NCI-H460 (cell line): Measurements from ENCODE around the gene NR2F2. TPM values are rescaled to one million over a fixed set of nuclear protein-coding genes. Genes with fewer than 3 reads are reported as not detected.

Experiments
- DNase-seq: peaks from one replicate; pipeline ENCODE4 v3.0.0-alpha.2; 2016; ENCODE audit warnings: low read depth; ENCODE audit errors: extremely low read depth
- total RNA-seq: library from RNA; depleted of rRNA; stranded (reverse); fragments of >200 nt; shearing (Covaris generic); gene quantifications from 2 replicates; pipeline ENCODE4 v1.2.3, GENCODE V29; 2014

The NR2F2 gene
- total RNA-seq, 1 experiment from 2014 or later = 6.4 TPM

DNA sequence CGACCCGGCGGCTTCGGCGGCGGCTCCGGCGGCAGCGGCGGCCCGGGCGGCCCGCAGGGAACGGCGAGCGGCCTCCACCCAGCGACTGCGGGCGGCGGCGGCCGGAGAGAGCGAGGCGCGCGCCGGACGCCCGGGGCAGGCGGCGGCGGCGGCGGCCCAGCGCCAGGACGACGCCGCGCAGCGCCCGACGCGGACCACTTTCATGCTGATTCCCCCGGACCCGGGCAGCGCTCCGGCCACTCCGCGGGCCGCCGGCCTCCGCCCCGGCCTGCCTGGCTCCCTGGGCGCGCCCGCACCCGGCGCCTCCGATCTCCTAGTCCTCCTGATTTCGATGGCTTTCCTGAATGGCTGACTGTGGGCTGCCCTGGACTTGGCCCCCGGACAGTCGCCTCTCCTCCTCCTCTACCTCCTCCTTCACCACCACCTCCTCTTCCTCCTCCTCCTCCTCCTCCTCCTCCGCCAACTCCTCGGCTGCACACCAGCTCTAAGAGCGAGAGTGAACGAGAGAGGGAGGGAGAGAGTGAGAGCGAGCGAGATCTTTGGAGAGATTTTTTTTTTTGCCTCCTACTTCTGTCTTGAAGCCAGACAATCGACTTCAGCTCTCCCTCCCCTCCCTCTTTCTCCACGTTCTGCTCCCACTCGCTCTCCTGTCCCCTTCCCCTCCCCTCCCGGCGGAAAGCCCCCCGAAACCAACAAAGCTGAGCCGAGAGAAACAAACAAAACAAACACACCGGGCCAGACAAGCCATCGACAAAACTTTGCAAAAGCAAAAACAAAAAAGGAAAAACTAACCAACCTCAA lies 844 bp downstream of the NR2F2 start:
- no peak for DNase-seq

DNA sequence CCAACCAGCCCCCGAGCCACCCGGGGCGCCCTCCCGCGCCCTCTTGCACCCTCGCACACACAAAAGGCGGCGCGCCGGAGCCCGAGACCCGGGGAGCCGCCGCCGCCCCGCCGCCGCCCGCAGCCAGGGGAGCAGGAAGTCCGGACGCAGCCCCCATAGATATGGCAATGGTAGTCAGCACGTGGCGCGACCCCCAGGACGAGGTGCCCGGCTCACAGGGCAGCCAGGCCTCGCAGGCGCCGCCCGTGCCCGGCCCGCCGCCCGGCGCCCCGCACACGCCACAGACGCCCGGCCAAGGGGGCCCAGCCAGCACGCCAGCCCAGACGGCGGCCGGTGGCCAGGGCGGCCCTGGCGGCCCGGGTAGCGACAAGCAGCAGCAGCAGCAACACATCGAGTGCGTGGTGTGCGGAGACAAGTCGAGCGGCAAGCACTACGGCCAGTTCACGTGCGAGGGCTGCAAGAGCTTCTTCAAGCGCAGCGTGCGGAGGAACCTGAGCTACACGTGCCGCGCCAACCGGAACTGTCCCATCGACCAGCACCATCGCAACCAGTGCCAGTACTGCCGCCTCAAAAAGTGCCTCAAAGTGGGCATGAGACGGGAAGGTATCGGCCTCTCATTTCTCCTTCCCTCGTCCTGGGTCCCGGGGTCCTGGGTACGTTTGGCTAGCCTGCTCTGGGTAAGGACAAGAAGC lies 1.6 kb downstream of the NR2F2 start:
- DNase-seq = no peak

DNA sequence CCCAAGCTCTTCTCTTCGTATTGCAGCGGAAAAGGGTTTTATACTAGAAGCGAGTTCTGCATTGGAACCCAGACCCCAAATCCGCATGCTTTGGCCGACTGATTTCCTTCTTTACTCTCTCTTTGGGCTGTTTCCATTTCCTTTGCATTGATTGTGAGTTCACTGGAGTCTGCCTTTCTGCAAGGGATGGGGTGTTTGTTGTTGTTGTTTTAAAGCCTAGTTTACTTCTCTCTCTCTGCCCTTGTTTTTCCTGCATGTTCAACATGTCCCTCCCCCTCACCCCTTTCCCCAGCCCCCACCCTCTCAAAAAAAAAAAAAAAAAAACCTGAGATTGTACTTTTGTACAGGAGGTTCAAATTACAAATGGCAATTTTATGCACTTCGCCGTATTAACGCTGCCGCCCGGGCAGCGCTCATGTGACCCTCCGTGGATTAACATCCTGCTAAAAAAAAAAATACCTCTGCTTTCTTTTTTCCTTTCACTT lies 2.2 kb downstream of the NR2F2 start:
- DNase-seq = no peak

DNA sequence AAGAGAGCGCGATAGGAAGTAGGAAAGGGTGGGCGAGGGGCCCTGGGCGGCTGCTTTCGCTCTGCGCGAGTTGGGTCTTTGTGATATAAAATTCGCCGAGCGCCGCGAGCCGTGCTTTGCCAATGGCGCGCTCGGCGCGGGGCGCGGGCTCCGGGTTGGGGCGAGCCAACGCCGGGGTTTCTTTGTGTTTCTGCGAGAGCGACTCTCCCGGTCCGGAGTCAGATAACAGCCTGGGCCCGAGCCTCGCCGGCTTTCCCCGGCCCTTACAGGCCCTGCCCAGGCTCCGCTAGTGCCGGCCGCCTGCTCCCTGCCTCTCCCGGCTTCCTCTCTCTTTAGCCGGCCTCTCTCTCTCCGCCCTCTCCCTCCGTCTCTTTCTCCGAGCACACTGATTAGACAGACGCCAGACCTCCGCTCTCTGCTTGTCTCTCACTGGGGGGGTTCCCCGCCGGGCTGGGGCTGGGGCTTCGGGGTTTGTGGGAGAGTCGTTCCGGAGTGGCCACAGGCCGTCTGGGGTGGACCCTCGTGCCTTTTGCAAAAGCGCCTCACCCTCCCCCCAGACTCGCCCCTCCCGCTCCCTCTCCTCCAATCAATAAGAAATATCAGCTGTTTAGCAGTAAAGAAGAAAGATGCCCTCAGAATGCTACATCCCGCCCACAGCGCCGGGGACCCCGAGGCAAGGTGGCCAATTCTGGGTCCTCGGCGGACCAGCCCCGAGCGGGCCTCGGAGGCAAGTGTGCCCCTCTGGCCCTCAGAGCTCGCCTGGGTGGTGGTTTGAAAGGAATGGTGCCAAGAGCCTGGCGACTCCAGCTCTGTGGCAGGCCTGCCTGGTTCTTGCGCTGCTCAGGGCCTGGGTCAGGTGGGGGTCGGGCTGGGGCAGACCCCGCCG lies 2.9 kb downstream of the NR2F2 start:
- no peak for DNase-seq

DNA sequence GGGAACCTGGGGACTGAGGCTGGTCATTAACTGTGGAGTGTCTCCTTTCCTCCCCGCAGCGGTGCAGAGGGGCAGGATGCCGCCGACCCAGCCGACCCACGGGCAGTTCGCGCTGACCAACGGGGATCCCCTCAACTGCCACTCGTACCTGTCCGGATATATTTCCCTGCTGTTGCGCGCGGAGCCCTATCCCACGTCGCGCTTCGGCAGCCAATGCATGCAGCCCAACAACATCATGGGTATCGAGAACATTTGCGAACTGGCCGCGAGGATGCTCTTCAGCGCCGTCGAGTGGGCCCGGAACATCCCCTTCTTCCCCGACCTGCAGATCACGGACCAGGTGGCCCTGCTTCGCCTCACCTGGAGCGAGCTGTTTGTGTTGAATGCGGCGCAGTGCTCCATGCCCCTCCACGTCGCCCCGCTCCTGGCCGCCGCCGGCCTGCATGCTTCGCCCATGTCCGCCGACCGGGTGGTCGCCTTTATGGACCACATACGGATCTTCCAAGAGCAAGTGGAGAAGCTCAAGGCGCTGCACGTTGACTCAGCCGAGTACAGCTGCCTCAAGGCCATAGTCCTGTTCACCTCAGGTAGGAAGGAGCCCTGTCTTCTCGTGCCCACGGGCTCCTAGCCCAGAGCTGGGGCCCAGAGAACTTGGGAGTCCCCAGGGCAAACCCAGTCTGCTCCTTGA lies 3.7 kb downstream of the NR2F2 start:
- no peak for DNase-seq

DNA sequence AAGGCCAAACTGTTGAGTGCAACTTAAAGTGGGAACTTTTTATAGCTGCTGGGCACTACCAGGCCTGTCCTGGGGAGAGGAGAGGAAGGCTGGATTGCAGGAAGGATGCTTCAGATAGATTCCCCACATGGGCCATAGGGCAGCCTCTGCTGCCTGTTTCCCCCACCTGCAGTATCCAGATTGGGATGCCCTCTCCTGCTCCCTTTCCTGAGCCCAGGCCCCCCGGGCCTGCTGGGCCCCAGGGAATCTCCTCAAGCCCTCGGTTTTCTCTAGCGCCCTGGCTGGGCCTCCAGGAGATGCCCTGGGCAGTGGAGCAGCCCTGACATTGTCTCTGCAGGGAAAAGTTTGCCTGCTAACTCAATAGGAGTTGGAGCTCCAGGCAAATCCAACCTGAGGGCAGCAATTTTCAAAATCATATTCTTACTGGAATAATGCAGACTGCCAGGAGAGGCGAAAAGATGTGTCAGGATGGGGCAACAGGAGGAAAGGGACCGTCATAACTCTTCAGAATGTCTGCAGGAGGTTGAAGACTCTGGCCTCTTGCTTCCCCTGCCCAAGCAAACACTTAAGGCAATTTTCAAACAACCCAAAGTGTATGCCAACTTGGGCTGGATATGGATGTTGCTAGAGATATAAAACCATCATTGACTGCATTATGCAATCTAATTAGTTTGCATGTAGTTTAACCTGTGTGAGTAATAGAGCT lies 4.4 kb downstream of the NR2F2 start:
- DNase-seq = no peak

DNA sequence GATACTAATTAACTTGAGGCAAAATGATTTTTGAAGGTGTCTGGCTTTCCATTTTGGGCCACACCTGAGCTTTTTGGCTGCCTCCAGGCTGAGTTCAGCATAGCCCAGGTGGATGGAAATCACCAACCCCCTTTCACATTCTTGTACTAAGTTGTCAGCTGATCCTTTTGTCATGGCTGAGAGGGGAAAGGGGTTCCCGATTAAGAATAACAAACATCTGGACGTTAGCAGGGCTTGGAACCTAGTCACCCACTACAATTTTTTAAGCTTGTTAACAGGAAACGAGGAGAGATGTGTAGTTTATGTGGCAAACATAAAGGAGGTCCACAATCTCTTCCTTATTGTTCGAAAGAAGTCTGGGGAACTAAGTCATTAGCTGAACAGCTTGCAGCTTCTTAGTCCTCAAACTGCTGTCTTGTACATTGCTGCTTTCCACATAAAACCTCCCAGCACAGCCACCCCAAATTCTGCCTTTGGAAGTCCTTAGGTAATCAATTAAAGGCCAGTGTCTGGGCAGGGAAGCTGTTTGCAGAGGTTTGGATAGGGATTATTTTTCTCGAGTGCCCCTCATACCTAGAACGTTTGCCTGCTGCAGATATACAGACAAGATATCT lies 5.0 kb downstream of the NR2F2 start:
- no peak for DNase-seq

DNA sequence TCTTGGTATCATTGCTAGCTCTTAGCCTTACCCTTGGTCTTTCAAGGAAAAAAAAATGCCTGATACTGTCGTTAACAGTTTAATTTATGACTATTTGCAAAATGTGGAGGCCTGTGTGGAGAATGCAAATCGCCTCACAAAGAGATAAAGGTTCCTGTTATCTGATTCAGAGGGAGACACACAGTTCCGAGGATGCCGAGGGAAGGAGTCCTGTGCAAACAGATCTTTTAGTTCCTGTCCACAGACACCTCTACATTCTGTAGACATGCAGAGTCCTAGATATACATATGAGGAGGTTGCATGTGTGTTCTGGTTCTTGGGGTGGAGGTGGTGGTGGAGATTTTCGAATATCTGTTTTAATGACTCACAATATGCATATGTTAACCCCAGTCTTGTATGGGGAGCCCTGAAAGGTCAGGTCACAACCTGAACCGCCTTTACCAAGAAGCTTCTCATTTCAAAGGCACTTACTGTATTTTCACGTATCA lies 5.7 kb downstream of the NR2F2 start:
- no peak for DNase-seq

DNA sequence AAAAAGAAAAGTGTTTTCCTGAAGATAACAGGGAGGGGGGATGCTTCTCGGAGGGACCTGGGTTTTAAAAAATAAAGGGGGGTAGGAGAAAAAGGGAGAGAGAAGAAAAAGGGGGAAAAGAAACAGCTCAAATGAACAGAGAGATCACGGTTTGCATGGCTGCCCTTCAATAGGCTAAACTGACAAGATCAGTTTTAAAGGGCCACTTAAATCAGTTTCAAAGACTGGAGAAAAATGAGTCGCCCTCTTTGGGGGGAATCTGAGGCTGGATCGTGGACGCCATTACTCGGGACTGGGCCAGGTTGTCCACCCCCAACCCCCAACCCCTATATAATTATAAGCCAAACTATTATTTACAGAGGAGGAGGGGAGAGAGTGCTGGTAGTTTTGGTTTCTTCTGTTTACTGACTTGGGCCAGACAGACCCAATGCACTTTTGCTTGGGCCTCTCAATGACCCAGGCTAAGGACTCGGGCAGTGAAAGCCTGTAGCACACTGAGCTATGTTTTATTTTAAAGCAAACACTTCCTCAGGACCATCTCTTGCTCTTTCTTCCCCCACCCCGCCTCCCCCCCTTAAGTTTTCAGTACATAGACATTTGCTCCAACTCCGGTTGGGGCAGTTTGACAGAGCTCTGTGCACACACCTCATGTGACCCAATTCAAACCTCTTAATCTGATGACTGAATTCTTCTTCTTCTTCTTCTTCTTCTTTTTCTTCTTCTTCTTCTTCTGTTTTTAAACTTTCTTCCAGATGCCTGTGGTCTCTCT lies 6.3 kb downstream of the NR2F2 start:
- DNase-seq = no peak

DNA sequence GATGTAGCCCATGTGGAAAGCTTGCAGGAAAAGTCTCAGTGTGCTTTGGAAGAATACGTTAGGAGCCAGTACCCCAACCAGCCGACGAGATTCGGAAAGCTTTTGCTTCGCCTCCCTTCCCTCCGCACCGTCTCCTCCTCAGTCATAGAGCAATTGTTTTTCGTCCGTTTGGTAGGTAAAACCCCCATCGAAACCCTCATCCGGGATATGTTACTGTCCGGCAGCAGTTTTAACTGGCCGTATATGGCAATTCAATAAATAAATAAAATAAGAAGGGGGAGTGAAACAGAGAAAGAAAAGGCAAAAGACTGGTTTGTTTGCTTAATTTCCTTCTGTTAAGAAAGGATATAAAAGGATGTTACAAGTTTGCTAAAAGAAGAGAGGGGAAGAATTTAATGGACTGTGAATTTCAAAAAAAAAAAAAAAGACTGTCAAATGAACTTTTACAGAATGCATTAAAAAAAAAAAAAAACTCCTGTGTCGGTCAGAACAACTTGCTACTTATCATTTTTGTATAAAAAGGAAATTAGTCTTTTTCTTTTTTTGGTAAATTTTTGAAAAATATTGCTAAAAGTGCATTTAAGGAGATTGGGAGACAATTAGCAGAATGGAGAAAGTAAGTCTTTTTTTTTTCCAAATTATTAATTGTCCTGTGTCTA lies 7.0 kb downstream of the NR2F2 start:
- no peak for DNase-seq

DNA sequence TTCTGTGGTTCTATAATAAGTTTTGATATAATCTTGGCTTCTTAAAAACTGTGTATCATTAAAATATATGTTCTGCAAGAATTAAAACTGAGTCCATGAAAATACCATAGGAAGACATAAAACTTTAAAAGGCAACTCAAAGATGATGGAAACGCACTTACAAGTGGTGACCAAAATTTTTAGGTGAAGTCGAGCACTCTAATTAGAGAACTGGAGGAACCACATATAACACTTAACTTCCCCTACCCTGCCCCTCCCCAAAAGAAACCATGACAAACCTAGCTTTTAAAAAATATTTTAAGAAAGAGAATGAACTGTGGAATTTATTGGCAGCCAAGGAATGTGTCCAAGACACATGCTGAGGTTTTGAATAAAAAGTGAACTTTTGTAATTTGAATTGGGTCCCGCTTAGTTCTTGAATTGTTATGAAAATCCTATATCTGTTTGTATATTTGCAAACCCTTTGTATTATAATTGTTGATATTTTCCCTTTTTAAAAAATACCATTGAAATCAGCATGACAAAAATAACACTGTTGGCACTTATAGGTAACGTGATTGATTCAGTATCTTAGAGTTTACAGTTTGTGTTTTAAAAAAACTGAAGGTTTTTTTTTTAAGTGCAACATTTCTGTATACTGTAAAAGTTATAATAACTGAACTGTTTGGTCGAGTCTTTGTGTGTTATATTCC lies 7.7 kb downstream of the NR2F2 start:
- no peak for DNase-seq

DNA sequence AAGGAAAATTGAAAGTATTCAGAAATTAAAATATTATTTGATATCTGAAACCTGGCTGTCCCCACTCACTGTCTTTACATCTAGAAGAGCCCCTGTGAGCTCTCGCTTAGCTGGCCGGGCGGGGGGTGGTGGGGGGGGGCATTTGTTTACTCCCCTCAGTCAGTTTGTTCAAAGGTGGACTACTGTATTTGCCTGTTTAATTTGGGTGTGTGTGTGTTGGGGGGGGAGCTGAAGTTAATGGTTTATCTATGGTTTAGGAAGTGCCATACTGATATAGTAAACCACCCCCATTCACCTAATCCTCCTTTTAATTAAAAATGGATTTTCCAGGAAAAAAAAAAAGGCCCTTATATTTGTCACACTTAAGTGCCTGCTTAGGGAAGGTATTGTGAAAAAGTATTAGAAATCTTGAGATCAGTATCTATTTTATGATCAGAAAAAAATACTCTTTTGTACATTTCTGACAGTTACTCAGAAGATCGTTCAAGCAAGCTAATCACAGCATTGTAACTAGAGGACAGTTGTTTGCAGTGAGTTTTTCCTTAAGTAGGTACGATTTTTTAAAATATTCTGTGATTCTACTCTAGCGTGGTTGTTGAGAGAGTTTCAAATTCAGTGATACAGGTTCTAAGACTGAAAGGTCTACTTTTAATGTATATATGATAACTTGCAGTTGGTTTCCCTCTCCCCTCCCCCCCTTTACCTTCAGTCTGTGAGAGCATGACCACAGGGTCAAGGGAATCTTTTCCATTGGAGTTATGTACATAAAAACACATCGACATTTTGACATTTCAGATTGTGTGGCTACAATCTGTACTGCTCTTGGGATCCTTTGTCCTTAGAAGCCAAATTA lies 8.5 kb downstream of the NR2F2 start:
- DNase-seq = no peak

DNA sequence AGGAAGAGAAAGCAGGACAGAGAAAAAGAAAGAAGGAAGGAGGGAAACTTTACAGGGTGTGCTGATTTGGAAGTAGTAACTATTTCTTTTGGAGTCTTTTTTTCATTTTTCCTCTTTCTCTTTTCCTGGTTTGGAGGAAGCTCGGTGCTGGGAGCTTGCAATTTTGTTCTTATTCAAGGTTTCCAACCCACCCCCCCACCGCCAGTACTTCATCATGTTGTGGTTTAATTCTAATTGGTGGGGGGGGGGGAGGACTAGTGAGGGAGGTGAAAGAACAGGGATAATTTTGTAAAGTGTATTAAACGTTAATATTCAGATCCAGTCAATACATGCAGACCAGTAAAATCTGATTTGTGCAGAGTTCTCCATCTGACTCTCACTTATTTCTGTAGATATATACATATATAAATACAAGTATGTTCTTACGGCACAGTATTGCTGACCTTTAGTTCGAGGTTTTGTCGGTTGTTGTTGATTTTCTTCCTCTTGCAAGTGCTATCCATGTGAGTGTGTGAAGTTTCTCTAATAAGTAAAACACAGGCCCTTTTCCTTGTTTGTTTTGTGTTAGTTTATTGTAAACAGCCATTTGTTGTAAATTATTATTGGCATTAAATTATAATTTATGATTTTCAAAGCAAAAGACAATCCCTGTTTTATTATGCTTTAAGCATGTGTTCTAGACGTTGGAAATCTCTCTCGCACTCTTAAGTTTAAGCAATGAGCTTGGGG lies 9.3 kb downstream of the NR2F2 start:
- no peak for DNase-seq

DNA sequence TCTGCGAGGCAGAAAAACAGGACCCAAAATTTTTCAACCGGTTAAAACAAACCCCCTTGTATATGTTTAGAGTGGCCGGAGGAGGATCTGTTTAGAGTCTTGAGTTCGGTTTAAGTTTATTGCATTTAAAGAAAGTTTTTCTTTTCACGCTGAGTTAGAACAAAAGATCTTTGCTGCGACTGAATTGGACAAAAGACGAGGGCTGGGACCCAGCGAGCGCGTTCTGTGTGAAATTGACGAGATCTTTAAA lies 9.8 kb downstream of the NR2F2 start:
- DNase-seq = no peak

DNA sequence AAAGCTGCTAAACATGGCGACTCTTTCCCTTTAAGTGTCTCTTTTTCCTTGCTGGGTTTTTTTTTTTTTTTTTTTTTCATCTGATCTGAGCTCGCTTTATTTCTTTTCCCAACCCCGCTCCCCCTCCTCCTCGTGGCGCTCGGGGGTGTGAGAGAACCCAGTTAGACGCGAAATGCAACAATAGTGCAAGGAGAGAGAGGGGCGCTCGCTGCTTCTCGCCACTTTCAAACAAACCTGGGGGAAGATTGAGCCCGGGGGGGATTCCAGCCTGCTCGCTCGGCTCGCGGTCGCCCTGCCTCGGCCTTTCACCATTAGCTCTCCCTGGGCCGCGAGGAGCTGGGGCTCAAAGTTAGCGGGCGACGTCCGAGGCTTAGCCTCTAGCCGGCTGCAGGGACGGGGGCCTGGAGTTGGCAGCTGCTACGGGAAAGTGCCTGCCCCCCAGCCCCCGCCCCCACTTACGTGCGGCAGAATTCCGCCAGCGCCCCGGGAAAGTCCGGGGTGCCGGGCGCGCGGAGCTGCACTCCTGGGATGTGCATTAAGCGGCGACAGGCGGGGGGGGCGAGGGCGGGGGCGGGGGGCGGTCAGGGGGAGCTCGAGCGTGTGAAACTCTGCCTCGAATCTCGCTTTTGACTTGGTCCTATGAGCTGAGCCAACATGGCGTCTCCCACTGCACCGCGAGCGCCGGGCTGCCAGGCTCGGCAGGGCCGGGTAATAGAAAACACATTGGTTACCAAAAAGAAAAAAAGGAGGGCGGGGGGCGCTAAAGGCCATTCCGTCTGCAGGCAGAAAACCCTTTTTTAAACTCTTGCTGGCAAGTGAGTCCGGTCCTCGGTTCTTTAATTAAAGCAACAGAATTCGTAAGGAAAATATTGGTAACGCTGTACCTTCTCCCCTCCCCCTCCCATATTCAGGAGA lies 10.4 kb downstream of the NR2F2 start:
- no peak for DNase-seq
